Natural killer cell treated with Interleukin-12 subunit alpha and Interleukin-12 subunit beta and Interleukin-15 and Interleukin-18, amount 100 ng/mL, for 72 hours (primary cell): ENCODE data around the gene PARD3. TPM values are rescaled to one million over a fixed set of nuclear protein-coding genes. Genes with fewer than 3 reads are reported as not detected.

Experiments used
- ATAC-seq, 2 donors: fragments of 150-1000 bp; cut with Tn5 transposase in 1 of 2; sonication (Bioruptor Pico), chemical (Tn5 transposase) in 1 of 2; 2 replicates each; pipeline ENCODE4 v1.10.0; 2021
- DNase-seq: peaks from one replicate; pipeline ENCODE4 v3.0.0; 2022; ENCODE audit warnings: low spot score
- H3K27ac Mint-ChIP-seq, 2 donors: 1 replicate in 1 of 2; 2 replicates in 1 of 2; pipeline ENCODE4 v1.8.0; 2022; ENCODE audit warnings: mixed read lengths in 2 of 2, mild to moderate bottlenecking in 1 of 2, moderate library complexity in 1 of 2
- H3K27me3 Mint-ChIP-seq, 2 donors: 1 replicate in 1 of 2; 2 replicates in 1 of 2; pipeline ENCODE4 v1.8.0; 2022; ENCODE audit warnings: mixed read lengths in 2 of 2
- H3K36me3 Mint-ChIP-seq: one replicate; pipeline ENCODE4 v1.8.0; 2022; ENCODE audit warnings: mixed read lengths
- H3K4me1 Mint-ChIP-seq, 2 donors: 1 replicate in 1 of 2; 2 replicates in 1 of 2; pipeline ENCODE4 v1.8.0; 2022; ENCODE audit warnings: low read depth in 2 of 2, mixed read lengths in 2 of 2, mild to moderate bottlenecking in 1 of 2
- H3K4me3 Mint-ChIP-seq: one replicate; pipeline ENCODE4 v1.8.0; 2022; ENCODE audit warnings: mixed read lengths
- H3K9me3 Mint-ChIP-seq: 2 replicates; pipeline ENCODE4 v1.8.0; 2022; ENCODE audit warnings: mixed read lengths
- total RNA-seq, 2 donors: library from RNA; stranded (reverse); gene quantifications; one replicate each; pipeline ENCODE4 v1.2.3, GENCODE V29; 2022

Gene PARD3
- total RNA-seq, 2 donors from 2014 or later, result 0.56 TPM; not detected in 1

GRCh38 chr10:34254596-34254995 lies 560.5 kb downstream of the PARD3 start:
- no peak overlapping the region for H3K4me3 Mint-ChIP-seq
- ATAC-seq (peak; percentile 79 to 81), DNase-seq (no peak)
- H3K27me3 Mint-ChIP-seq, result peaks cover 2 to 11% of the 10 kb centered on the region in 2 donors
- H3K27ac Mint-ChIP-seq, result no peak overlapping the region
- H3K36me3 Mint-ChIP-seq, result no peaks in the 10 kb centered on the region
- peaks cover 7 to 9% of the 10 kb centered on the region in 2 donors for H3K4me1 Mint-ChIP-seq
- H3K9me3 Mint-ChIP-seq, result no peaks in the 10 kb centered on the region

GRCh38 chr10:34252111-34252510 lies 563.0 kb downstream of the PARD3 start:
- Mint-ChIP-seq H3K27me3 (no peaks in the 10 kb centered on the region), H3K27ac (no peak overlapping the region), H3K4me1 (peaks cover 7 to 9% of the 10 kb centered on the region in 2 donors), H3K9me3 (no peaks in the 10 kb centered on the region), H3K36me3 (no peaks in the 10 kb centered on the region), H3K4me3 (no peak overlapping the region)
- peak in 1 of 2 donors; percentile 24 for ATAC-seq
- no peak for DNase-seq

- peaks cover 7 to 9% of the 10 kb centered on the region in 2 donors for H3K4me1 Mint-ChIP-seq
- H3K36me3 Mint-ChIP-seq, result no peaks in the 10 kb centered on the region
- H3K9me3 Mint-ChIP-seq, result no peaks in the 10 kb centered on the region
- no peak overlapping the region for H3K27ac Mint-ChIP-seq
- no peaks in the 10 kb centered on the region for H3K27me3 Mint-ChIP-seq
- no peak overlapping the region for H3K4me3 Mint-ChIP-seq
- DNase-seq (no peak), ATAC-seq (no peak)
Measured at GRCh38 chr10:34251177-34251576, 563.9 kb downstream of the PARD3 start.

- DNase-seq (no peak), ATAC-seq (no peak)
- Mint-ChIP-seq H3K27me3 (no peaks in the 10 kb centered on the region), H3K9me3 (no peaks in the 10 kb centered on the region), H3K4me1 (peaks cover 7 to 9% of the 10 kb centered on the region in 2 donors), H3K4me3 (no peak overlapping the region), H3K36me3 (no peaks in the 10 kb centered on the region), H3K27ac (no peak overlapping the region)
Measured at GRCh38 chr10:34250722-34251121, 564.4 kb downstream of the PARD3 start.

- H3K36me3 Mint-ChIP-seq, result no peaks in the 10 kb centered on the region
- H3K4me1 Mint-ChIP-seq, result peaks cover 2% of the 10 kb centered on the region in 2 donors
- H3K27ac Mint-ChIP-seq, result no peak overlapping the region
- H3K4me3 Mint-ChIP-seq, result no peak overlapping the region
- DNase-seq, result no peak
- H3K9me3 Mint-ChIP-seq, result no peaks in the 10 kb centered on the region
- no peak for ATAC-seq
- peaks cover 6% of the 10 kb centered on the region in 2 donors for H3K27me3 Mint-ChIP-seq
Measured at GRCh38 chr10:34249634-34250033, 565.5 kb downstream of the PARD3 start.

GRCh38 chr10:34247560-34247959 lies 567.5 kb downstream of the PARD3 start:
- no peak for DNase-seq
- Mint-ChIP-seq H3K4me3 (no peak overlapping the region), H3K9me3 (no peaks in the 10 kb centered on the region), H3K4me1 (no peaks in the 10 kb centered on the region), H3K27ac (no peak overlapping the region), H3K36me3 (no peaks in the 10 kb centered on the region), H3K27me3 (peaks cover 6% of the 10 kb centered on the region in 2 donors)
- no peak for ATAC-seq

- no peak for ATAC-seq
Measured at GRCh38 chr10:34244756-34245484, 570.2 kb downstream of the PARD3 start.

GRCh38 chr10:34241226-34242000 lies 573.7 kb downstream of the PARD3 start:
- DNase-seq (no peak), ATAC-seq (no peak)
- H3K27me3 Mint-ChIP-seq, result peaks cover 6 to 10% of the 10 kb centered on the region in 2 donors
- H3K9me3 Mint-ChIP-seq, result no peaks in the 10 kb centered on the region
- no peak overlapping the region for H3K27ac Mint-ChIP-seq
- no peaks in the 10 kb centered on the region for H3K4me1 Mint-ChIP-seq
- H3K36me3 Mint-ChIP-seq, result no peaks in the 10 kb centered on the region
- H3K4me3 Mint-ChIP-seq, result no peak overlapping the region

More at GRCh38 chr10:34244756-34245484, 570.2 kb downstream of the PARD3 start:
- no peak overlapping the region for H3K4me3 Mint-ChIP-seq
- no peak overlapping the region for H3K27ac Mint-ChIP-seq
- H3K36me3 Mint-ChIP-seq, result no peaks in the 10 kb centered on the region
- H3K4me1 Mint-ChIP-seq, result no peaks in the 10 kb centered on the region
- DNase-seq, result no peak
- peaks cover 6% of the 10 kb centered on the region in 2 donors for H3K27me3 Mint-ChIP-seq
- no peaks in the 10 kb centered on the region for H3K9me3 Mint-ChIP-seq

GRCh38 chr10:34240039-34240438 lies 575.1 kb downstream of the PARD3 start:
- no peak for DNase-seq
- H3K27me3 Mint-ChIP-seq, result peaks cover under 1 to 11% of the 10 kb centered on the region in 2 donors
- no peaks in the 10 kb centered on the region for H3K9me3 Mint-ChIP-seq
- ATAC-seq, result no peak
- no peak overlapping the region for H3K27ac Mint-ChIP-seq
- no peaks in the 10 kb centered on the region for H3K36me3 Mint-ChIP-seq
- H3K4me3 Mint-ChIP-seq, result no peak overlapping the region
- H3K4me1 Mint-ChIP-seq, result no peaks in the 10 kb centered on the region

GRCh38 chr10:34237898-34238455 lies 577.1 kb downstream of the PARD3 start:
- Mint-ChIP-seq H3K27me3 (peaks cover 0 to 14% of the 10 kb centered on the region in 2 donors), H3K9me3 (no peaks in the 10 kb centered on the region), H3K4me3 (no peak overlapping the region), H3K4me1 (no peaks in the 10 kb centered on the region), H3K27ac (no peak overlapping the region), H3K36me3 (no peaks in the 10 kb centered on the region)
- DNase-seq (no peak), ATAC-seq (no peak)

- Mint-ChIP-seq H3K36me3 (no peaks in the 10 kb centered on the region), H3K4me1 (no peaks in the 10 kb centered on the region), H3K27me3 (peaks cover 0 to 14% of the 10 kb centered on the region in 2 donors), H3K4me3 (no peak overlapping the region), H3K9me3 (no peaks in the 10 kb centered on the region), H3K27ac (no peak overlapping the region)
- DNase-seq, result no peak
- ATAC-seq, result no peak
Measured at GRCh38 chr10:34236931-34237330, 578.2 kb downstream of the PARD3 start.

GRCh38 chr10:34235164-34235832 lies 579.8 kb downstream of the PARD3 start:
- no peaks in the 10 kb centered on the region for H3K4me1 Mint-ChIP-seq
- no peaks in the 10 kb centered on the region for H3K36me3 Mint-ChIP-seq
- peaks cover 0 to 14% of the 10 kb centered on the region in 2 donors for H3K27me3 Mint-ChIP-seq
- DNase-seq (no peak), ATAC-seq (no peak)
- no peaks in the 10 kb centered on the region for H3K9me3 Mint-ChIP-seq
- H3K4me3 Mint-ChIP-seq, result no peak overlapping the region
- H3K27ac Mint-ChIP-seq, result no peak overlapping the region

GRCh38 chr10:34232481-34232880 lies 582.6 kb downstream of the PARD3 start:
- H3K27ac Mint-ChIP-seq, result no peak overlapping the region
- no peaks in the 10 kb centered on the region for H3K4me1 Mint-ChIP-seq
- H3K9me3 Mint-ChIP-seq, result no peaks in the 10 kb centered on the region
- H3K36me3 Mint-ChIP-seq, result no peaks in the 10 kb centered on the region
- no peak for DNase-seq
- H3K4me3 Mint-ChIP-seq, result no peak overlapping the region
- H3K27me3 Mint-ChIP-seq, result peaks cover 0 to 14% of the 10 kb centered on the region in 2 donors
- ATAC-seq, result no peak
